Measurements from ENCODE around the gene NOP16.
"Not testable (repeated sequence)": the region's sequence is repeated elsewhere in the genome, so short reads cannot be mapped to it uniquely, and the experiment has no call there.

NOP16 gene

GRCh38 chr5:176408590-176408989 is 20.2 kb upstream of the NOP16 start:
- DNase-seq = no peak

- DNase-seq = not testable (repeated sequence)
Measured at GRCh38 chr5:176408252-176408573, 19.8 kb upstream of the NOP16 start.

GRCh38 chr5:176407456-176408251 is 19.3 kb upstream of the NOP16 start:
- no peak for DNase-seq

GRCh38 chr5:176406436-176407052 is 18.1 kb upstream of the NOP16 start:
- DNase-seq = no peak

- no peak for DNase-seq
Measured at GRCh38 chr5:176405656-176406435, 17.4 kb upstream of the NOP16 start.

- DNase-seq = no peak
Measured at GRCh38 chr5:176401281-176402205, 13.1 kb upstream of the NOP16 start.

- no peak for DNase-seq
Measured at GRCh38 chr5:176400382-176401156, 12.2 kb upstream of the NOP16 start.

- no peak for DNase-seq
Measured at GRCh38 chr5:176397736-176398420, 9.5 kb upstream of the NOP16 start.

GRCh38 chr5:176396330-176396729 is 7.9 kb upstream of the NOP16 start:
- DNase-seq = no peak

GRCh38 chr5:176394881-176395675 is 6.7 kb upstream of the NOP16 start:
- DNase-seq = no peak

- DNase-seq = no peak
Measured at GRCh38 chr5:176394096-176394495, 5.7 kb upstream of the NOP16 start.

- no peak for DNase-seq
Measured at GRCh38 chr5:176392526-176392925, 4.1 kb upstream of the NOP16 start.

- DNase-seq = no peak
Measured at GRCh38 chr5:176391999-176392398, 3.6 kb upstream of the NOP16 start.

GRCh38 chr5:176391479-176391878 is 3.1 kb upstream of the NOP16 start:
- DNase-seq = no peak

- DNase-seq = no peak
Measured at GRCh38 chr5:176389135-176390123, 1.0 kb upstream of the NOP16 start.

- DNase-seq = no peak
Measured at GRCh38 chr5:176388003-176388443, 375 bp downstream of the NOP16 start.

- no peak for DNase-seq
Measured at GRCh38 chr5:176387384-176387925, 943 bp downstream of the NOP16 start.

GRCh38 chr5:176386491-176386890 is 1.9 kb downstream of the NOP16 start:
- no peak for DNase-seq

GRCh38 chr5:176384991-176385390 is 3.4 kb downstream of the NOP16 start:
- no peak for DNase-seq

Data from DMS79 (cell line).